NAMALWA (cell line): ENCODE measurements around the gene ASAP2.

ENCODE experiments used
- DNase-seq: peaks from one replicate; pipeline ENCODE4 v3.0.0-alpha.2; 2015; ENCODE audit warnings: low spot score

The ASAP2 gene

GRCh38 chr2:9275399-9275798 lies 68.8 kb downstream of the ASAP2 start:
- no peak for DNase-seq

- no peak for DNase-seq
These were observed 69.5 kb downstream of the ASAP2 start for GRCh38 chr2:9276074-9276473.

GRCh38 chr2:9276901-9277451 lies 70.4 kb downstream of the ASAP2 start:
- no peak for DNase-seq

GRCh38 chr2:9278439-9278838 lies 71.8 kb downstream of the ASAP2 start:
- no peak for DNase-seq

GRCh38 chr2:9279426-9279825 lies 72.8 kb downstream of the ASAP2 start:
- no peak for DNase-seq

- no peak for DNase-seq
These were observed 73.6 kb downstream of the ASAP2 start for GRCh38 chr2:9280224-9280623.

GRCh38 chr2:9281145-9281544 lies 74.5 kb downstream of the ASAP2 start:
- no peak for DNase-seq

- DNase-seq: no peak
These were observed 75.8 kb downstream of the ASAP2 start for GRCh38 chr2:9282128-9283112.

- no peak for DNase-seq
These were observed 78.1 kb downstream of the ASAP2 start for GRCh38 chr2:9284521-9285297.

GRCh38 chr2:9285385-9285920 lies 78.8 kb downstream of the ASAP2 start:
- no peak for DNase-seq

GRCh38 chr2:9285921-9286320 lies 79.3 kb downstream of the ASAP2 start:
- no peak for DNase-seq

GRCh38 chr2:9286554-9287399 lies 80.2 kb downstream of the ASAP2 start:
- no peak for DNase-seq

- DNase-seq: no peak
These were observed 80.9 kb downstream of the ASAP2 start for GRCh38 chr2:9287400-9288045.

GRCh38 chr2:9288233-9288632 lies 81.6 kb downstream of the ASAP2 start:
- no peak for DNase-seq

GRCh38 chr2:9288681-9289338 lies 82.2 kb downstream of the ASAP2 start:
- DNase-seq: no peak

GRCh38 chr2:9291331-9291730 lies 84.7 kb downstream of the ASAP2 start:
- no peak for DNase-seq

GRCh38 chr2:9291866-9292265 lies 85.3 kb downstream of the ASAP2 start:
- DNase-seq: no peak

- DNase-seq: no peak
These were observed 85.8 kb downstream of the ASAP2 start for GRCh38 chr2:9292426-9292825.

- DNase-seq: no peak
These were observed 88.2 kb downstream of the ASAP2 start for GRCh38 chr2:9294764-9295163.

GRCh38 chr2:9296559-9296958 lies 89.9 kb downstream of the ASAP2 start:
- no peak for DNase-seq
